Measurements from ENCODE around the gene BCL11A.

Gene BCL11A

GRCh38 chr2:60500861-60501260 lies 52.6 kb downstream of the BCL11A start:
- no peak for FAIRE-seq

- FAIRE-seq: no peak
These were observed 53.7 kb downstream of the BCL11A start for GRCh38 chr2:60499651-60500265.

GRCh38 chr2:60498816-60499429 lies 54.5 kb downstream of the BCL11A start:
- FAIRE-seq: no peak

GRCh38 chr2:60498127-60498815 lies 55.2 kb downstream of the BCL11A start:
- no peak for FAIRE-seq

- no peak for FAIRE-seq
These were observed 56.0 kb downstream of the BCL11A start for GRCh38 chr2:60497500-60497899.

GRCh38 chr2:60496956-60497355 lies 56.5 kb downstream of the BCL11A start:
- FAIRE-seq: no peak

- no peak for FAIRE-seq
These were observed 57.0 kb downstream of the BCL11A start for GRCh38 chr2:60496475-60496874.

- no peak for FAIRE-seq
These were observed 58.3 kb downstream of the BCL11A start for GRCh38 chr2:60495041-60495625.

- FAIRE-seq: no peak
These were observed 59.6 kb downstream of the BCL11A start for GRCh38 chr2:60493804-60494387.

GRCh38 chr2:60492548-60492947 lies 60.9 kb downstream of the BCL11A start:
- no peak for FAIRE-seq

GRCh38 chr2:60490848-60491247 lies 62.6 kb downstream of the BCL11A start:
- no peak for FAIRE-seq

- FAIRE-seq: no peak
These were observed 63.0 kb downstream of the BCL11A start for GRCh38 chr2:60490441-60490840.

GRCh38 chr2:60489289-60489688 lies 64.2 kb downstream of the BCL11A start:
- no peak for FAIRE-seq

GRCh38 chr2:60488291-60488690 lies 65.2 kb downstream of the BCL11A start:
- FAIRE-seq: no peak

GRCh38 chr2:60487174-60487573 lies 66.3 kb downstream of the BCL11A start:
- FAIRE-seq: no peak

- no peak for FAIRE-seq
These were observed 66.9 kb downstream of the BCL11A start for GRCh38 chr2:60486551-60486950.

- no peak for FAIRE-seq
These were observed 67.4 kb downstream of the BCL11A start for GRCh38 chr2:60486067-60486466.

- FAIRE-seq: no peak
These were observed 67.9 kb downstream of the BCL11A start for GRCh38 chr2:60485550-60485949.

- no peak for FAIRE-seq
These were observed 68.4 kb downstream of the BCL11A start for GRCh38 chr2:60485055-60485454.

GRCh38 chr2:60484133-60484645 lies 69.3 kb downstream of the BCL11A start:
- no peak for FAIRE-seq

- FAIRE-seq: no peak
These were observed 70.1 kb downstream of the BCL11A start for GRCh38 chr2:60483401-60483800.

- FAIRE-seq: no peak
These were observed 71.2 kb downstream of the BCL11A start for GRCh38 chr2:60482222-60482621.

GRCh38 chr2:60481257-60481656 lies 72.2 kb downstream of the BCL11A start:
- FAIRE-seq: no peak
